Measurements from ENCODE around the gene OR1C1.
"Not testable (repeated sequence)": the region's sequence is repeated elsewhere in the genome, so short reads cannot be mapped to it uniquely, and the experiment has no call there.

OR1C1 gene

GRCh38 chr1:247721222-247721621 lies 39.1 kb downstream of the OR1C1 start (continued):
- TF ChIP-seq ZNF335 (tag by site-specific recombination; conservative IDR thresholded peaks at IDR 0.05) (no peak), BCL11B (tag by site-specific recombination; IDR thresholded peaks at IDR 0.05; ENCODE audit: low read depth) (no peak), ZBTB21 (tag by site-specific recombination; IDR thresholded peaks at IDR 0.05) (no peak), ZNF48 (tag by site-specific recombination; IDR thresholded peaks at IDR 0.05) (no peak)

GRCh38 chr1:247716546-247716945 lies 43.8 kb downstream of the OR1C1 start, which contains the start of gene OR6F1:
OR6F1 (minus strand) TSS chr1:247716646; CDS start chr1:247712755, 3,891 bp downstream.
- CTCF ChIA-PET: no interaction called here
- no peak within 1 kb of the TSS for H3K4me3 ChIP-seq (ENCODE audit: low read depth, low read length)

GRCh38 chr1:247713753-247714152 lies 46.6 kb downstream of the OR1C1 start:
- Histone ChIP-seq H3K4me3 (ENCODE audit: low read depth, low read length) (no peak overlapping the region), H3K4me1 (ENCODE audit: control insufficient read depth, insufficient read depth, low read length) (no peaks in the 10 kb centered on the region), H3K36me3 (ENCODE audit: control insufficient read depth in 2 of 2, insufficient read depth in 1 of 2, low read length in 2 of 2) (no peaks in the 10 kb centered on the region), H3K27ac (ENCODE audit: extremely low read depth, low read depth, low read length) (no peak overlapping the region), H3K9me3 (ENCODE audit: control insufficient read depth, insufficient read depth, low read depth, low read length) (no peaks in the 10 kb centered on the region)
- ChIA-PET CTCF (no interaction called here), POLR2A (no interaction called here)
- TF ChIP-seq PRDM6 (tag by site-specific recombination; IDR thresholded peaks at IDR 0.05): no peak

More at GRCh38 chr1:247716546-247716945, 43.8 kb downstream of the OR1C1 start, which contains the start of gene OR6F1:
- Histone ChIP-seq H3K9me3 (ENCODE audit: control insufficient read depth, insufficient read depth, low read depth, low read length) (no peaks in the 10 kb centered on the region), H3K36me3 (ENCODE audit: control insufficient read depth in 2 of 2, insufficient read depth in 1 of 2, low read length in 2 of 2) (no peaks in the 10 kb centered on the region), H3K4me1 (ENCODE audit: control insufficient read depth, insufficient read depth, low read length) (no peaks in the 10 kb centered on the region), H3K27ac (ENCODE audit: extremely low read depth, low read depth, low read length) (no peak within 1 kb of the TSS)
- TF ChIP-seq KLF16 (tag by site-specific recombination; IDR thresholded peaks at IDR 0.05): no peak
- POLR2A ChIA-PET: no interaction called here

- CTCF ChIA-PET; H3K9me3 ChIP-seq (ENCODE audit: control insufficient read depth, insufficient read depth, low read depth, low read length); H3K4me3 ChIP-seq (ENCODE audit: low read depth, low read length); POLR2A ChIA-PET; H3K27ac ChIP-seq (ENCODE audit: extremely low read depth, low read depth, low read length); H3K4me1 ChIP-seq (ENCODE audit: control insufficient read depth, insufficient read depth, low read length); H3K36me3 ChIP-seq (ENCODE audit: control insufficient read depth in 2 of 2, insufficient read depth in 1 of 2, low read length in 2 of 2): not testable (repeated sequence)
These were observed 49.7 kb downstream of the OR1C1 start for GRCh38 chr1:247710681-247711080.
